ENCODE measurements around the gene SLC4A1AP. TPM values are rescaled to one million over a fixed set of nuclear protein-coding genes. Genes with fewer than 3 reads are reported as not detected.

Gene SLC4A1AP
- total RNA-seq, 1 experiment from 2014 or later = 19.8 TPM

DNA sequence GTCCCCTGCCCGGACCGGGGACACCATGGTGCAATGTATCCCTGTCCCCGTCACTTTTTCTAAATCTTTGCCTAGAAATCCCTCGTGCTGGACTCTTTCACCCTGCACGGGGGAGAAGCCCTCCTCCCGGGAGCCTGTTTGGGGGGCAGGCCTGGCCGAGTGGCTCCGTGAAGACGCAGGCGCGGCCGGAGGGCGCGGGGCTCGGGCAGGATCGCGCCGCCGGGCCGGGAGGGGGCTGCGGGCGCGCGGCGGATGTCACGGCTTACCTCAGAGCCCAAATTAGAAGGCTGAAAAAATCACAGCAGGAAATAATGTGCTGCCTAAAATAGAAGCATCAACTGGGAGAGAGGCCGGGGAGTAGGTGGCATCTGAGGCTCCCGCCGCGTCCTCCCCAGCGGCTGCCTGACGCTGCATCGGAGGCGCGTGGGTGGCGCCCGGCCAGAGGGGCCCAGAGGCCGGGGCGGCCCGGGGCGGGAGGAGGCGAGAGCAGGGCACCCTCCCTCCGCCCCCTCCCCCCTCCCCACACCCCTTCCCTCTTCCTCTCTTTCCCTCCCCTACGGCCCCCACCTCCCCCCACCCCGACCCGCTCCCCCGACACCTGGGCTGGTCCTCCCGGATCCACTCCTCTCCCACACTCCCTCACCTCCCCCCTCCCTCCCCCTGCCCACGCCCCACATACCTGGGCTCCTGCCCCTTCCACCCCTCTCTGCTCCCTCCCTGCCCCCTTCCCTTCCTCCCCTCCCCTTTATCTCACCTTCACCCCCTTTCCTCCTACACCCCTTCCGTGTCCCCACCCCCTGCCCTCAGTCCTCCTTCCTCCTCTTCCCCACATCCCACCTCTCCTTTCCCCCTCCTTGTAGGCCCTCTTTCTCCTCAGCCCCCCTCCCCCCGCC lies 51.9 kb downstream of the SLC4A1AP start:
- no peaks in the 10 kb centered on the region for H4K20me1 ChIP-seq (ENCODE audit: insufficient read depth)
- intact Hi-C loops (cut with micrococcal nuclease) = no loop called here
- H3K4me1 ChIP-seq (ENCODE audit: control insufficient read depth in 1 of 2, insufficient read depth in 2 of 2, low read length in 2 of 2) = peaks cover 20 to 61% of the 10 kb centered on the region in 2 experiments
- ChIA-PET CTCF (interaction anchor here (1.0 to 1.7 kb wide), 2 partner anchors 12 to 37 kb away, joined by 3 to 5 read pairs; no protein-coding TSS in a partner anchor), POLR2A (no interaction called here), RAD21 (ENCODE audit: low non-redundant PET in 1 of 2, low total read pairs in 2 of 2, uncharacterized antibody in 2 of 2, unreplicated experiment in 2 of 2) (no interaction called here)
- no peaks in the 10 kb centered on the region for H3K9me3 ChIP-seq (ENCODE audit: control insufficient read depth in 1 of 2, insufficient read depth in 1 of 2, low read depth in 1 of 2, low read length in 2 of 2)
- H3K9ac ChIP-seq (ENCODE audit: low read length) = peak overlapping the region; percentile 69
- DNase-seq (ENCODE audit: low read depth, low spot score) (no peak), ATAC-seq (peak; percentile 33)
- H3K79me2 ChIP-seq (ENCODE audit: insufficient read depth, low read length) = no peaks in the 10 kb centered on the region
- H3K27me3 ChIP-seq (ENCODE audit: insufficient read depth, low read length) = no peaks in the 10 kb centered on the region
- TF ChIP-seq CEBPB (IDR thresholded peaks at IDR 0.05; ENCODE audit: low read depth) = no peak
- no peak for TF ChIP-seq SRF (IDR thresholded peaks at IDR 0.05; ENCODE audit: low read depth)
- TF ChIP-seq EGR1 (IDR thresholded peaks at IDR 0.05; ENCODE audit: low read depth) = no peak
- TF ChIP-seq, protein P1, sequence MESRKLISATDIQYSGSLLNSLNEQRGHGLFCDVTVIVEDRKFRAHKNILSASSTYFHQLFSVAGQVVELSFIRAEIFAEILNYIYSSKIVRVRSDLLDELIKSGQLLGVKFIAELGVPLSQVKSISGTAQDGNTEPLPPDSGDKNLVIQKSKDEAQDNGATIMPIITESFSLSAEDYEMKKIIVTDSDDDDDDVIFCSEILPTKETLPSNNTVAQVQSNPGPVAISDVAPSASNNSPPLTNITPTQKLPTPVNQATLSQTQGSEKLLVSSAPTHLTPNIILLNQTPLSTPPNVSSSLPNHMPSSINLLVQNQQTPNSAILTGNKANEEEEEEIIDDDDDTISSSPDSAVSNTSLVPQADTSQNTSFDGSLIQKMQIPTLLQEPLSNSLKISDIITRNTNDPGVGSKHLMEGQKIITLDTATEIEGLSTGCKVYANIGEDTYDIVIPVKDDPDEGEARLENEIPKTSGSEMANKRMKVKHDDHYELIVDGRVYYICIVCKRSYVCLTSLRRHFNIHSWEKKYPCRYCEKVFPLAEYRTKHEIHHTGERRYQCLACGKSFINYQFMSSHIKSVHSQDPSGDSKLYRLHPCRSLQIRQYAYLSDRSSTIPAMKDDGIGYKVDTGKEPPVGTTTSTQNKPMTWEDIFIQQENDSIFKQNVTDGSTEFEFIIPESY (IDR thresholded peaks at IDR 0.05; ENCODE audit: extremely low read depth, insufficient replicate concordance, low read length) = no peak
- TF ChIP-seq TCF7L2 (IDR thresholded peaks at IDR 0.05; ENCODE audit: borderline replicate concordance, extremely low read depth, insufficient read depth, insufficient read length) = peak; percentile 65
- TF ChIP-seq EZH2 (IDR thresholded peaks at IDR 0.05) = no peak
- no peak for TF ChIP-seq SIN3A (IDR thresholded peaks at IDR 0.05; ENCODE audit: low read depth)
- TF ChIP-seq ZFX (IDR thresholded peaks at IDR 0.05) = peak; percentile 42; the same call in 1 of the 2 replicates
- peak overlapping the region; percentile 80 for H3K4me2 ChIP-seq (ENCODE audit: low read length)
- peak overlapping the region; percentile 45 for H3K27ac ChIP-seq (ENCODE audit: low read depth, low read length)
- H3K4me3 ChIP-seq (replicated peaks in 1 of 2; ENCODE audit: low read depth in 1 of 2, low read length in 2 of 2) = peak overlapping the region; percentile 42 to 58
- H2AFZ ChIP-seq (ENCODE audit: low read depth, low read length, poor library complexity, severe bottlenecking) = no peak overlapping the region
- no TSS peak for BruUV-seq (replicated peaks)
- H3K36me3 ChIP-seq (ENCODE audit: control insufficient read depth in 1 of 2, insufficient read depth in 2 of 2, low read length in 2 of 2) = no peaks in the 10 kb centered on the region
- H3K9me2 ChIP-seq (ENCODE audit: insufficient read depth) = no peaks in the 10 kb centered on the region

Data from HCT116 (cell line).